Gastroesophageal sphincter (tissue), 4 donors: Measurements from ENCODE around the gene CDH22. TPM values are rescaled to one million over a fixed set of nuclear protein-coding genes. Genes with fewer than 3 reads are reported as not detected.

Experiments used
- ATAC-seq: fragments of 150-250 bp; one replicate; pipeline ENCODE4 v1.9.1; 2016; ENCODE audit warnings: mild to moderate bottlenecking, moderate library complexity
- H3K27ac ChIP-seq, 4 donors: fragments of 200-600 bp; sonication (generic) in 3 of 4; 1 replicate in 3 of 4; 2 replicates in 1 of 4; pipeline ENCODE4 v1.5.1; 2016 to 2019
- H3K27me3 ChIP-seq: fragments of 200-600 bp; sonication (generic); one replicate; pipeline ENCODE4 v1.5.1; 2019
- H3K36me3 ChIP-seq, 2 donors: fragments of 200-600 bp; sonication (generic); one replicate each; pipeline ENCODE4 v1.5.1; 2019; ENCODE audit warnings: control low read depth in 1 of 2
- H3K4me1 ChIP-seq, 3 donors: fragments of 200-600 bp; sonication (generic); 1 replicate in 2 of 3; 2 replicates in 1 of 3; pipeline ENCODE4 v1.5.1; 2016 to 2019; ENCODE audit warnings: control low read depth in 2 of 3
- H3K4me3 ChIP-seq, 2 donors: fragments of 200-600 bp; sonication (generic); one replicate each; pipeline ENCODE4 v1.5.1; 2019; ENCODE audit warnings: mild to moderate bottlenecking in 1 of 2, moderate library complexity in 1 of 2
- H3K9me3 ChIP-seq, 3 donors: fragments of 200-600 bp; sonication (generic); one replicate each; pipeline ENCODE4 v1.5.1; 2017 to 2019; ENCODE audit warnings: control low read depth in 2 of 3
- EP300 ChIP-seq: sonication (generic); formaldehyde crosslinking; IDR thresholded peaks from one replicate; pipeline ENCODE4 v1.6.1; 2017; ENCODE audit warnings: antibody characterized with exemption, mild to moderate bottlenecking
- POLR2A ChIP-seq, 2 donors: fragments of 450-650 bp; IDR thresholded peaks; one replicate each; pipeline ENCODE4 v1.6.1; 2017; ENCODE audit warnings: antibody characterized with exemption in 2 of 2, mild to moderate bottlenecking in 2 of 2, moderate library complexity in 1 of 2
- POLR2AphosphoS5 ChIP-seq: sonication (generic); formaldehyde crosslinking; IDR thresholded peaks from one replicate; pipeline ENCODE4 v1.6.1; 2017; ENCODE audit warnings: antibody characterized with exemption
- WGBS, 2 donors: methylation state at CpG; one replicate each; pipeline ENCODE4 v1.1.5; 2018; ENCODE audit warnings: low coverage in 1 of 2; 5-methylcytosine and 5-hydroxymethylcytosine counted together
- total RNA-seq, 4 donors: library from RNA; depleted of rRNA; stranded (reverse); fragments of >200 nt; gene quantifications; one replicate each; pipeline ENCODE4 v1.1.0, GENCODE V29; 2016
- TF ChIP-seq, protein P1 (sequence below), 4 experiments: fragments of 200-600 bp in 2 of 4; fragments of 450-650 bp in 2 of 4; sonication (generic) in 1 of 4; IDR thresholded peaks; one replicate each; pipeline ENCODE4 v1.5.1; 2017 to 2019; ENCODE audit warnings: antibody characterized with exemption in 4 of 4, mild to moderate bottlenecking in 2 of 4, moderate library complexity in 2 of 4

The CDH22 gene
- total RNA-seq, 4 donors from 2014 or later, result 0.15 TPM; not detected in 3

DNA sequence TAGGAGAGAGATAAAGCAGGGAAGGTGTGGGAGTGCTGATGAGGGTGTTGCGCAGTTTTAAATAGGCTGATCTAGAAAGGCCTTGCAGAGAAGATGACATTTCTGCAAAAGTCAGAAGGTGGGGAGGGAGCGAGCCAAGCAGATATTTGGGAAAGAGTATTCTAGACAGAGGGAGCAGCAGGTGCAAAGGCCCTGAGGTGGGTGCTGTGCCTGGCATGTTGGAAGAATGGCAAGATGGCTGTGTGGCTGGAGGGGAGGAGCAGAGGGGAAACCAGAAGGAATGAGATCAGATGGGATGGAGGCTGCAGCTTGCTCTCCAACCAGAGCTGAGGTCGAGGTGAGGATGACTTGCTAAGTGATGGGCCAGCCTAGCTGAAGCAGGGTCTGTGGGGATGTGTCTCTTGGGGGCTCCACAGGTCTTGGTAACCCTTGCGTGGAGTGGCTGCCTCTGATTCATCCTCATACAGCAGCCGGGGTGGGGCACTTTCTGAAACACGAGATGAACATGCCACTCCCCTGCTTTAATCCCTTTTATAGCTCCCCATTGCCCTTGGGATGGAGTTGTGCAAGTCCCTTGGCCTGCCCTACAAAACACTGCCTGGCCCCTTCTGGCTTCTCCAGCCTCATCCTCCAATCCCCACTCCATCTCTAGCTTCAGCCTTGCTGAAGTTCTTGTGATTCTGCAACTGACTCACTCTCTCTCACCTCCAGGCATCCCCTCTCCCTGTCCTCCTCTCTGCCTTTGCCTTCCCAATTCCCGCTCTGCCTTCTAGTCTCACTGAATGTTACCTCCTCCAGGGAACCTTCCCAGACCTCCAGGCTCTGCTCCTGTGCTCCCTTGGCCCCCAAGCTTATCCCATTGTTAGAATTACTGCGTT is 94.1 kb downstream of the CDH22 start:
- peaks cover 78% of the 10 kb centered on the region for H3K27me3 ChIP-seq
- ATAC-seq, result peak; percentile 92
- no peaks in the 10 kb centered on the region for H3K36me3 ChIP-seq
- TF ChIP-seq, protein P1, sequence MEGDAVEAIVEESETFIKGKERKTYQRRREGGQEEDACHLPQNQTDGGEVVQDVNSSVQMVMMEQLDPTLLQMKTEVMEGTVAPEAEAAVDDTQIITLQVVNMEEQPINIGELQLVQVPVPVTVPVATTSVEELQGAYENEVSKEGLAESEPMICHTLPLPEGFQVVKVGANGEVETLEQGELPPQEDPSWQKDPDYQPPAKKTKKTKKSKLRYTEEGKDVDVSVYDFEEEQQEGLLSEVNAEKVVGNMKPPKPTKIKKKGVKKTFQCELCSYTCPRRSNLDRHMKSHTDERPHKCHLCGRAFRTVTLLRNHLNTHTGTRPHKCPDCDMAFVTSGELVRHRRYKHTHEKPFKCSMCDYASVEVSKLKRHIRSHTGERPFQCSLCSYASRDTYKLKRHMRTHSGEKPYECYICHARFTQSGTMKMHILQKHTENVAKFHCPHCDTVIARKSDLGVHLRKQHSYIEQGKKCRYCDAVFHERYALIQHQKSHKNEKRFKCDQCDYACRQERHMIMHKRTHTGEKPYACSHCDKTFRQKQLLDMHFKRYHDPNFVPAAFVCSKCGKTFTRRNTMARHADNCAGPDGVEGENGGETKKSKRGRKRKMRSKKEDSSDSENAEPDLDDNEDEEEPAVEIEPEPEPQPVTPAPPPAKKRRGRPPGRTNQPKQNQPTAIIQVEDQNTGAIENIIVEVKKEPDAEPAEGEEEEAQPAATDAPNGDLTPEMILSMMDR (IDR thresholded peaks at IDR 0.05), result no peak
- TF ChIP-seq EP300, result no peak
- TF ChIP-seq POLR2AphosphoS5, result no peak
- no peak for TF ChIP-seq POLR2A (IDR thresholded peaks at IDR 0.05)
- no peak overlapping the region for H3K27ac ChIP-seq
- peaks cover 0 to 5% (median 0%) of the 10 kb centered on the region in 3 donors for H3K4me1 ChIP-seq
- H3K4me3 ChIP-seq, result no peak overlapping the region
- WGBS, 2 donors, result 52 to 63% methylated on average over 6 to 8 of the region's 8 CpGs
- H3K9me3 ChIP-seq, result no peaks in the 10 kb centered on the region

DNA sequence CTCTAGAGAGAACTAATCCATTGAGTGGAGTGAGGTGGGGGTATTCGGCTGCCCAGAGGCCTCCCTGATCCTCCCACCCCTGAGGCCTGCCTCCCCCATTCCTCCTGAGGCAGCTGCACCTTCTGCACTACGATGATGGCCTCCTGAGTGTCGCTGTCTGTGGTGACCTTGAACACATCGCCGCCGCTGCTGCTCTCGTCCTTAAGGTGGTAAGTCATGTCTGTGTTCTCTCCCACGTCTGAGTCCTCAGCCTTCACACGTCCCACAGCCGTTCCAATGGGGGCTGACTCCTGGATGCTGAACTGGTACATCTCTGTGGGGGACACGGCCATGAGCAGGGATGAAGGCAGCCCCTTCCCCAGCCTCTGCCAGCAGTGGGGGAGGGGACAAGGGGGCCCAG is 95.4 kb downstream of the CDH22 start:
- TF ChIP-seq EP300 (no peak), POLR2AphosphoS5 (no peak), POLR2A (IDR thresholded peaks at IDR 0.05) (no peak)
- TF ChIP-seq, protein P1 (IDR thresholded peaks at IDR 0.05), result no peak
- Histone ChIP-seq H3K4me1 (peaks cover 0 to 5% (median 0%) of the 10 kb centered on the region in 3 donors), H3K36me3 (no peaks in the 10 kb centered on the region), H3K9me3 (no peaks in the 10 kb centered on the region), H3K27me3 (peaks cover 91% of the 10 kb centered on the region), H3K4me3 (no peak overlapping the region), H3K27ac (no peak overlapping the region)
- WGBS, 2 donors, result 55 to 62% methylated on average over 2 to 11 of the region's 11 CpGs
- ATAC-seq, result no peak

DNA sequence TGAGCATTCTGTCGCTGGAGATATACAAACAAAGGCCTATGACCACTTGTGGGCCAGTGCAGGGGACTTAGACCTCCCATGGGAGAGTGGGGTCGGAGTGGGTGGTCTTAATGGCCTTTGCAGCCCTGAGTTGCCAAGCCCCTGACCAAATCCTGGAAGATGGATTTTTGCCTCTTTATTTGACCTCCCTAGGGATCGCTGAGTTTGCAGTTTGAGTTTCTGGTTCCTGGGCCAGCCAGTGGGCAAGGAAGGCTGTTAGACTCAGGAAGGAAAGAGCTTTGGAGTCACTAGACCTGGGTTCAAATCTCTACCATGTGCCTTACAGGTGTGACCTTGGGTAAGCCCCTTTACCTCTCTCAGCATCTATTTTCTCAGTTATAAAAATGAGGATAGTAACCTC is 96.0 kb downstream of the CDH22 start:
- Histone ChIP-seq H3K27me3 (peaks cover 97% of the 10 kb centered on the region), H3K27ac (no peak overlapping the region), H3K4me3 (no peak overlapping the region), H3K9me3 (no peaks in the 10 kb centered on the region), H3K4me1 (peaks cover 0 to 5% (median 0%) of the 10 kb centered on the region in 3 donors), H3K36me3 (no peaks in the 10 kb centered on the region)
- no peak for ATAC-seq
- TF ChIP-seq POLR2AphosphoS5 (no peak), EP300 (no peak), POLR2A (IDR thresholded peaks at IDR 0.05) (no peak)
- TF ChIP-seq, protein P1 (IDR thresholded peaks at IDR 0.05), result no peak
- WGBS, 2 donors, result 20 to 33% methylated on average over 1 to 3 of the region's 3 CpGs

DNA sequence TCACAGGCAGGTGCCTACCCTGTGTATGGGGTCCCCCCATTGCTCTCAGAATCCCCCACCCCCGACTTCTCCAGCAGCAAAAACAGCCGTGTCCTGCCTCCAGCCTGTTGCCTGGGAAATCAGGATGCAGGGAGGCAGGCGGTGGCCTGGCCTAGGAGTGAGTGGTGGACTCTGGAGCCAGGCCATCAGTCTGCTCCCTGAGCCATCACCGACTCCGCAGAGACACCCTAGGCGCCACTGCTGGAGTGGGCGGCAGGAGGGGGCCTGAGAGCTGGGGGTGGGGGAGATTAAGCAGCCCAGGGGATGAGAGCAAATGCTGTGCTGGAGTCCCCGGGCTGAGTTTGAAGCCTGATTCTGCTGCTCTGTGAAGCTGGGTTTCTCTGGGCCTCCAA is 97.0 kb downstream of the CDH22 start:
- peaks cover 0 to 10% (median 0%) of the 10 kb centered on the region in 3 donors for H3K4me1 ChIP-seq
- no peaks in the 10 kb centered on the region for H3K36me3 ChIP-seq
- no peaks in the 10 kb centered on the region for H3K9me3 ChIP-seq
- H3K27me3 ChIP-seq, result peaks cover 93% of the 10 kb centered on the region
- WGBS, 2 donors, result no CpG with 5 or more reads among the region's 8 CpGs
- H3K4me3 ChIP-seq, result no peak overlapping the region
- H3K27ac ChIP-seq, result no peak overlapping the region
- ATAC-seq, result no peak
- TF ChIP-seq POLR2AphosphoS5, result no peak
- no peak for TF ChIP-seq POLR2A (IDR thresholded peaks at IDR 0.05)
- no peak for TF ChIP-seq EP300

DNA sequence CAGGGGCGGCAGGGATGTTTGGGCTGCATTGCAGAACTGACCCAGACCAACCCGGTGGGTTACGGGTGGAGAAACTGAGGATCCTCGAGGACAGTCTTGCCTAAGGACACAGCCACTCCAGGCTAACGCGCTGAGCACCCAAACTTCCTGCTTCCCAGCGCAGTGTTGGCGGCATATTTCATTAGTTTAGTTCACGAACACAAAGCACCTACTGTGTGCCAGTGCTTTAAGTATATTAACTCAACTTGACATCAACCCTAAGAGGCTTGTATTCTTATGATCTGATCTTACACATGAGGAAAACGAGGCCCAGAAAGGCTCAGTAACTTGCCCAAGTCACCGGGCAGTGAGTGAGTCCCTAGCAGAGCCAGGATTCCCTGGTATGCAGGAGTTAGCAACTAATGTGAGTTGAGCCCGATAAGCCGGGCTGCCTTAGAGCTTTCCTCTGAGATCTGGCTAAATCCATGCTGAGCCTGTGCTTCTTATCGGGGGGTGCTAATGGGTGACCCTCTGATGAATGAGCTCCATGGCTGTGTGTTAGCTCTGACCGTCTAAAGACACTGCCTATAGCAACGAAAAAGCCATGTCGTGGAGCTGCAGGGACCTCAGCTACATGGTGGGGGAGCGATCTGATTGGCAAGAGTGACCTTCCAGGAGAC is 97.5 kb downstream of the CDH22 start:
- TF ChIP-seq, protein P1 (IDR thresholded peaks at IDR 0.05), result no peak
- no peak for TF ChIP-seq POLR2AphosphoS5
- TF ChIP-seq EP300, result no peak
- TF ChIP-seq POLR2A (IDR thresholded peaks at IDR 0.05), result no peak
- 52 to 75% methylated on average over 2 to 8 of the region's 18 CpGs for WGBS, 2 donors
- no peak overlapping the region for H3K27ac ChIP-seq
- H3K4me3 ChIP-seq, result no peak overlapping the region
- ATAC-seq, result no peak
- H3K36me3 ChIP-seq, result no peaks in the 10 kb centered on the region
- H3K27me3 ChIP-seq, result peaks cover 91% of the 10 kb centered on the region
- no peaks in the 10 kb centered on the region for H3K9me3 ChIP-seq
- peaks cover 0 to 10% (median 0%) of the 10 kb centered on the region in 3 donors for H3K4me1 ChIP-seq
